GM12878 (cell line): ENCODE results near the gene SSR2. TPM values are rescaled to one million over a fixed set of nuclear protein-coding genes. Genes with fewer than 3 reads are reported as not detected.

Experiments
- ATAC-seq: fragments of 200-7000 bp; cut with Tn5 transposase; 3 replicates; pipeline ENCODE4 v1.9.1; 2020; ENCODE audit warnings: mild to moderate bottlenecking, moderate library complexity
- BruUV-seq: library from RNA; stranded (reverse); fragments of 400-500 nt; replicated peaks from 2 replicates; lab custom pipeline; 2021; lab: Mats Ljungman, UMichigan
- CTCF ChIA-PET: fragments of 300-600 bp; sonication (Branson Sonifier 250); formaldehyde crosslinking; extraction: SDS; loops from one replicate; lab custom pipeline; 2021; ENCODE audit warnings: inconsistent platforms; lab: Yijun Ruan, JAX
- POLR2A ChIA-PET: fragments of 350-600 bp; formaldehyde crosslinking; extraction: SDS; loops from one replicate; lab custom pipeline; 2021; ENCODE audit warnings: inconsistent platforms; lab: Charles Lee
- RAD21 ChIA-PET: fragments of 300-600 bp; sonication (Branson Sonifier 250); formaldehyde crosslinking; loops from one replicate; lab custom pipeline; 2023; ENCODE audit warnings: antibody characterized with exemption; ENCODE audit not compliant: unreplicated experiment; lab: Charles Lee
- SMC1A ChIA-PET: fragments of 300-600 bp; sonication (Branson Sonifier 250); formaldehyde crosslinking; loops from one replicate; lab custom pipeline; 2023; ENCODE audit not compliant: unreplicated experiment, uncharacterized antibody; lab: Charles Lee
- DNase-seq: peaks from one replicate; pipeline ENCODE4 v3.0.0-alpha.2; 2011; ENCODE audit warnings: low read depth, low spot score
- FAIRE-seq: peaks from 3 replicates; lab custom pipeline; 2011; peaks lifted over from hg19 to GRCh38; lab: Jason Lieb, UNC
- H2AFZ ChIP-seq: 2 replicates; pipeline ENCODE4 v1.6.0; 2011; ENCODE audit warnings: low read depth, low read length, control low read depth; ENCODE audit not compliant: control insufficient read depth
- H3K27ac ChIP-seq: 2 replicates; pipeline ENCODE4 v1.5.1; 2011; ENCODE audit warnings: control low read depth; ENCODE audit not compliant: control insufficient read depth, insufficient read depth
- H3K27me3 ChIP-seq, 2 experiments: replicated peaks in 1 of 2; 2 replicates each; pipeline versions ENCODE4 v1.6.0 to v1.6.1; 2011; ENCODE audit warnings: low read length in 1 of 2; ENCODE audit not compliant: control insufficient read depth in 2 of 2, insufficient read depth in 2 of 2
- H3K36me3 ChIP-seq, 2 experiments: 2 replicates each; pipeline ENCODE4 v1.5.1; 2011; ENCODE audit warnings: low read length in 1 of 2; ENCODE audit not compliant: control insufficient read depth in 2 of 2, insufficient read depth in 2 of 2
- H3K4me1 ChIP-seq: 2 replicates; pipeline ENCODE4 v1.6.1; 2011; ENCODE audit warnings: mild to moderate bottlenecking, low read length, moderate library complexity, mixed read lengths; ENCODE audit not compliant: control insufficient read depth, insufficient read depth
- H3K4me2 ChIP-seq: 2 replicates; pipeline ENCODE4 v1.6.0; 2011; ENCODE audit warnings: control low read depth; ENCODE audit not compliant: control insufficient read depth, insufficient read depth
- H3K4me3 ChIP-seq: fragments of 200-600 bp; sonication (generic); 2 replicates; pipeline ENCODE4 v1.5.1; 2016
- H3K79me2 ChIP-seq: 2 replicates; pipeline ENCODE4 v1.6.0; 2011; ENCODE audit warnings: low read length; ENCODE audit not compliant: control insufficient read depth, insufficient read depth
- H3K9ac ChIP-seq: 2 replicates; pipeline ENCODE4 v1.8.0; 2011; ENCODE audit warnings: low read length, control low read depth, mixed read lengths; ENCODE audit not compliant: control insufficient read depth, insufficient read depth
- H3K9me3 ChIP-seq: replicated peaks from 3 replicates; pipeline ENCODE4 v1.5.1; 2011; ENCODE audit warnings: mild to moderate bottlenecking, low read length; ENCODE audit not compliant: control insufficient read depth, insufficient read depth
- H4K20me1 ChIP-seq: 2 replicates; pipeline ENCODE4 v1.6.0; 2011; ENCODE audit not compliant: control insufficient read depth, insufficient read depth
- BACH1 ChIP-seq: fragments of 450-650 bp; IDR thresholded peaks from 2 replicates; pipeline ENCODE4 v1.6.1; 2017; ENCODE audit warnings: mild to moderate bottlenecking, borderline replicate concordance
- CREB1 ChIP-seq: IDR thresholded peaks from 2 replicates; pipeline ENCODE4 v1.6.1; 2012; ENCODE audit warnings: low read depth, mild to moderate bottlenecking, inconsistent platforms
- ETV6 ChIP-seq, 2 experiments: fragments of 450-650 bp in 1 of 2; IDR thresholded peaks in 1 of 2; conservative IDR thresholded peaks in 1 of 2; 2 replicates each; pipeline ENCODE4 v1.6.1; 2014; ENCODE audit warnings: antibody characterized with exemption in 1 of 2, borderline replicate concordance in 1 of 2, low read depth in 1 of 2, mild to moderate bottlenecking in 1 of 2, moderate library complexity in 1 of 2
- EZH2 ChIP-seq: IDR thresholded peaks from 2 replicates; pipeline ENCODE4 v1.6.1; 2012; ENCODE audit warnings: low read depth, mild to moderate bottlenecking, control low read depth, inconsistent platforms, low read length, borderline replicate concordance; ENCODE audit not compliant: control insufficient read depth
- SMARCA5 ChIP-seq: fragments of 450-650 bp; IDR thresholded peaks from 2 replicates; pipeline ENCODE4 v1.6.1; 2017; ENCODE audit warnings: mild to moderate bottlenecking
- SUZ12 ChIP-seq: fragments of 200-600 bp; sonication (generic); IDR thresholded peaks from one replicate; pipeline ENCODE4 v1.6.1; 2018; ENCODE audit warnings: antibody characterized with exemption, mild to moderate bottlenecking; ENCODE audit not compliant: unreplicated experiment
- TARDBP ChIP-seq: IDR thresholded peaks from 2 replicates; pipeline ENCODE4 v1.6.1; 2016; ENCODE audit warnings: borderline replicate concordance
- TBL1XR1 ChIP-seq: IDR thresholded peaks from 2 replicates; pipeline ENCODE4 v1.6.1; 2012; ENCODE audit warnings: low read depth, low read length, improper control_type of control experiment
- ZBED1 ChIP-seq: IDR thresholded peaks from 2 replicates; pipeline ENCODE4 v1.6.1; 2016; ENCODE audit warnings: borderline replicate concordance
- ZBTB33 ChIP-seq: fragments of 450-650 bp; IDR thresholded peaks from 2 replicates; pipeline ENCODE4 v1.6.1; 2017; ENCODE audit warnings: mild to moderate bottlenecking
- ZBTB40 ChIP-seq: fragments of 450-650 bp; IDR thresholded peaks from 2 replicates; pipeline ENCODE4 v1.6.1; 2016; ENCODE audit warnings: mild to moderate bottlenecking, moderate library complexity, borderline replicate concordance
- WGBS: methylation state at CpG from one replicate; pipeline ENCODE4 v1.1.6; 2016; ENCODE audit warnings: low lambda C conversion rate; ENCODE audit not compliant: insufficient replicate concordance, insufficient coverage; ENCODE audit errors: missing lambda C conversion rate; 5-methylcytosine and 5-hydroxymethylcytosine counted together
- in situ Hi-C: fragments of 300-500 bp; cut with MboI; formaldehyde crosslinking; loops from 9 replicates; pipeline ENCODE4 v1.14.3; 2018; ENCODE audit warnings: mixed read lengths
- intact Hi-C: fragments of 100-400 bp; cut with micrococcal nuclease; formaldehyde crosslinking; loops from one replicate; pipeline ENCODE4 v1.14.2; 2022; ENCODE audit not compliant: unreplicated experiment
- polyA plus RNA-seq, 11 experiments: library from polyadenylated mRNA; depleted of rRNA in 4 of 11; unstranded in 6 of 11; stranded (reverse) in 5 of 11; fragments of >200 nt; fragmentation: Nextera tagmentation in 4 of 11; fragmentation: Illumina TruSeq in 1 of 11; extraction: Ambion mirVana in 4 of 11; extraction: Trizol in 1 of 11; gene quantifications; 1 replicate in 1 of 11; 2 replicates in 10 of 11; pipeline versions ENCODE4 v1.2.1 to v1.2.3, GENCODE V29; 2011 to 2016; ENCODE audit warnings: inconsistent platforms in 2 of 11, missing spikeins in 2 of 11, low read depth in 1 of 11
- total RNA-seq, 4 experiments: library from RNA; depleted of rRNA in 3 of 4; stranded (reverse); fragments of >200 nt in 3 of 4; fragmentation: Illumina TruSeq in 1 of 4; extraction: Trizol in 1 of 4; gene quantifications; 2 replicates each; pipeline versions ENCODE4 v1.2.1 to v1.2.3, GENCODE V29; 2013 to 2021

Gene SSR2
- total and polyA plus RNA-seq, 10 of the 15 experiments (the other 5 are each of a cell fraction or from before 2014, with no cell fraction given) = 207 to 553 (median 315) TPM

GRCh38 chr1:156051011-156051725, 30.4 kb upstream of the SSR2 start (continued):
- no peak for TF ChIP-seq ZBTB33
- no peak for TF ChIP-seq ETV6 (conservative IDR thresholded peaks at IDR 0.05 in 1 of 2, IDR thresholded peaks at IDR 0.05 in 1 of 2; ENCODE audit: borderline replicate concordance in 1 of 2, low read depth in 1 of 2)
- no peak for TF ChIP-seq TARDBP

GRCh38 chr1:156050376-156050775, 29.6 kb upstream of the SSR2 start:
- DNase-seq = no peak
- peaks cover 16% of the 10 kb centered on the region for H3K79me2 ChIP-seq
- no peaks in the 10 kb centered on the region for H3K27me3 ChIP-seq
- H3K9ac ChIP-seq = no peak overlapping the region
- H2AFZ ChIP-seq = no peak overlapping the region
- SMC1A ChIA-PET = interaction anchor here (1.1 kb wide), 1 partner anchor 26 kb away, joined by 3 read pairs; no protein-coding TSS in a partner anchor
- H3K4me1 ChIP-seq = no peaks in the 10 kb centered on the region; the same call in 1 of the 2 replicates
- ATAC-seq = no peak
- no peak overlapping the region for H3K4me3 ChIP-seq
- H3K36me3 ChIP-seq = peaks cover 0 to 2% of the 10 kb centered on the region in 2 experiments; a peak in 3 of 4 replicates
- in situ Hi-C loops (no loop called here), intact Hi-C loops (loop anchor here (5.0 to 10.0 kb wide), 2 partner anchors 73 to 196 kb away; partner anchors contain the start of genes ARHGEF2, GON4L and SYT11)
- POLR2A ChIA-PET = interaction anchor here (0.6 to 2.1 kb wide), 3 partner anchors 9 to 678 kb away, joined by 3 to 4 read pairs (median 3); no protein-coding TSS in a partner anchor
- CTCF ChIA-PET = no interaction called here
- no peak overlapping the region for H3K4me2 ChIP-seq
- H3K27ac ChIP-seq = no peak overlapping the region
- H3K9me3 ChIP-seq = no peaks in the 10 kb centered on the region
- 95% methylated on average over 4 of the region's 4 CpGs for WGBS
- FAIRE-seq = no peak
- TF ChIP-seq CREB1 (no peak), SUZ12 (no peak), TBL1XR1 (no peak), EZH2 (no peak), SMARCA5 (no peak), ZBED1 (no peak), BACH1 (no peak), ZBTB40 (no peak)
- no TSS peak for BruUV-seq
- RAD21 ChIA-PET = no interaction called here
- no peaks in the 10 kb centered on the region for H4K20me1 ChIP-seq
